CD4-positive, alpha-beta T cell (primary cell): ENCODE data around the gene CRACR2A. TPM values are rescaled to one million over a fixed set of nuclear protein-coding genes. Genes with fewer than 3 reads are reported as not detected.

ENCODE experiments used
- ATAC-seq: fragments of 200-7000 bp; cut with Tn5 transposase; one replicate; pipeline ENCODE4 v1.10.0; 2022; ENCODE audit warnings: mild to moderate bottlenecking; ENCODE audit not compliant: poor library complexity
- CTCF ChIA-PET: fragments of 350-600 bp; sonication (Branson Sonifier 250); formaldehyde crosslinking; loops from one replicate; lab custom pipeline; 2021; ENCODE audit warnings: antibody characterized with exemption, inconsistent platforms; lab: Charles Lee
- POLR2A ChIA-PET: fragments of 350-600 bp; sonication (Branson Sonifier 250); formaldehyde crosslinking; loops from one replicate; lab custom pipeline; 2021; ENCODE audit warnings: antibody characterized with exemption, inconsistent platforms; lab: Charles Lee
- DNase-seq, 14 experiments: peaks; one replicate each; pipeline ENCODE4 v3.0.0-alpha.2; 2013 to 2020; ENCODE audit warnings: mixed read lengths in 2 of 14
- H3K27ac ChIP-seq, 2 donors: one replicate each; pipeline versions ENCODE4 v1.5.1 to v1.7.0; 2013; ENCODE audit warnings: low read length in 2 of 2, low read depth in 1 of 2, mild to moderate bottlenecking in 1 of 2
- H3K27me3 ChIP-seq, 2 experiments: 1 replicate in 1 of 2; 2 replicates in 1 of 2; pipeline versions ENCODE4 v1.6.1 to v1.7.0; 2013; ENCODE audit warnings: low read length in 2 of 2, control low read depth in 1 of 2, mild to moderate bottlenecking in 1 of 2, moderate library complexity in 1 of 2; ENCODE audit not compliant: insufficient read depth in 2 of 2, control insufficient read depth in 1 of 2
- H3K36me3 ChIP-seq: one replicate; pipeline ENCODE4 v1.6.1; 2013; ENCODE audit warnings: low read length, control low read depth; ENCODE audit not compliant: insufficient read depth
- H3K4me1 ChIP-seq: one replicate; pipeline ENCODE4 v1.6.1; 2013; ENCODE audit warnings: low read length, control low read depth; ENCODE audit not compliant: insufficient read depth
- H3K4me3 ChIP-seq: one replicate; pipeline ENCODE4 v1.5.1; 2013; ENCODE audit warnings: mild to moderate bottlenecking, low read length, moderate library complexity
- H3K9me3 ChIP-seq, 2 experiments: 1 replicate in 1 of 2; 2 replicates in 1 of 2; pipeline versions ENCODE4 v1.6.1 to v1.7.0; 2013; ENCODE audit warnings: low read length in 2 of 2, mild to moderate bottlenecking in 2 of 2, control low read depth in 1 of 2, moderate library complexity in 1 of 2; ENCODE audit not compliant: control insufficient read depth in 1 of 2, insufficient read depth in 1 of 2
- H3K27ac Mint-ChIP-seq: one replicate; pipeline ENCODE4 v1.8.0; 2020; ENCODE audit warnings: mixed read lengths
- H3K27me3 Mint-ChIP-seq: one replicate; pipeline ENCODE4 v1.8.0; 2021; ENCODE audit warnings: mixed read lengths
- H3K36me3 Mint-ChIP-seq: one replicate; pipeline ENCODE4 v1.8.0; 2021; ENCODE audit warnings: low read depth, mixed read lengths
- H3K4me1 Mint-ChIP-seq: one replicate; pipeline ENCODE4 v1.8.0; 2021; ENCODE audit warnings: low read depth, mixed read lengths
- H3K4me3 Mint-ChIP-seq: one replicate; pipeline ENCODE4 v1.8.0; 2020; ENCODE audit warnings: mild to moderate bottlenecking, mixed read lengths
- H3K9me3 Mint-ChIP-seq: one replicate; pipeline ENCODE4 v1.8.0; 2020; ENCODE audit warnings: mixed read lengths
- intact Hi-C, 2 experiments: fragments of 100-400 bp; cut with DNase I in 1 of 2; cut with micrococcal nuclease in 1 of 2; formaldehyde crosslinking; loops; one replicate each; pipeline versions ENCODE4 v1.15.1 to v1.9.0; 2023 to 2025; cut with DNase I, micrococcal nuclease
- total RNA-seq, 174 experiments: library from RNA in 2 of 174; stranded (reverse) in 2 of 174; gene quantifications; one replicate each; pipeline ENCODE4 v1.2.3 and lab custom pipeline; 2021 to 2026
- TF ChIP-seq, protein P1 (sequence below): fragments of 200-600 bp; IDR thresholded peaks from one replicate; pipeline ENCODE4 v1.8.0; 2022; ENCODE audit warnings: antibody characterized with exemption, mild to moderate bottlenecking

Gene CRACR2A
- total RNA-seq, 2 experiments from 2014 or later = 23.5 to 27.5 TPM

GRCh38 chr12:3602488-3602887 lies 150.4 kb downstream of the CRACR2A start:
- TF ChIP-seq, protein P1, sequence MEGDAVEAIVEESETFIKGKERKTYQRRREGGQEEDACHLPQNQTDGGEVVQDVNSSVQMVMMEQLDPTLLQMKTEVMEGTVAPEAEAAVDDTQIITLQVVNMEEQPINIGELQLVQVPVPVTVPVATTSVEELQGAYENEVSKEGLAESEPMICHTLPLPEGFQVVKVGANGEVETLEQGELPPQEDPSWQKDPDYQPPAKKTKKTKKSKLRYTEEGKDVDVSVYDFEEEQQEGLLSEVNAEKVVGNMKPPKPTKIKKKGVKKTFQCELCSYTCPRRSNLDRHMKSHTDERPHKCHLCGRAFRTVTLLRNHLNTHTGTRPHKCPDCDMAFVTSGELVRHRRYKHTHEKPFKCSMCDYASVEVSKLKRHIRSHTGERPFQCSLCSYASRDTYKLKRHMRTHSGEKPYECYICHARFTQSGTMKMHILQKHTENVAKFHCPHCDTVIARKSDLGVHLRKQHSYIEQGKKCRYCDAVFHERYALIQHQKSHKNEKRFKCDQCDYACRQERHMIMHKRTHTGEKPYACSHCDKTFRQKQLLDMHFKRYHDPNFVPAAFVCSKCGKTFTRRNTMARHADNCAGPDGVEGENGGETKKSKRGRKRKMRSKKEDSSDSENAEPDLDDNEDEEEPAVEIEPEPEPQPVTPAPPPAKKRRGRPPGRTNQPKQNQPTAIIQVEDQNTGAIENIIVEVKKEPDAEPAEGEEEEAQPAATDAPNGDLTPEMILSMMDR = no peak
- Mint-ChIP-seq H3K27ac (no peak overlapping the region), H3K4me1 (no peaks in the 10 kb centered on the region), H3K9me3 (no peaks in the 10 kb centered on the region), H3K27me3 (no peaks in the 10 kb centered on the region), H3K36me3 (peaks cover 7% of the 10 kb centered on the region), H3K4me3 (no peak overlapping the region)
- no peak overlapping the region for H3K27ac ChIP-seq
- ChIA-PET CTCF (no interaction called here), POLR2A (no interaction called here)
- no peak overlapping the region for H3K4me3 ChIP-seq
- ATAC-seq (no peak), DNase-seq (no peak)
- intact Hi-C loops = no loop called here
- H3K4me1 ChIP-seq = no peaks in the 10 kb centered on the region
- no peaks in the 10 kb centered on the region for H3K9me3 ChIP-seq
- H3K36me3 ChIP-seq = peaks cover under 1% of the 10 kb centered on the region
- H3K27me3 ChIP-seq = no peaks in the 10 kb centered on the region

GRCh38 chr12:3601461-3602150 lies 151.3 kb downstream of the CRACR2A start:
- Mint-ChIP-seq H3K4me3 (no peak overlapping the region), H3K27me3 (no peaks in the 10 kb centered on the region), H3K36me3 (no peaks in the 10 kb centered on the region), H3K9me3 (no peaks in the 10 kb centered on the region), H3K27ac (no peak overlapping the region), H3K4me1 (no peaks in the 10 kb centered on the region)
- intact Hi-C loops = no loop called here
- Histone ChIP-seq H3K9me3 (no peaks in the 10 kb centered on the region), H3K36me3 (no peaks in the 10 kb centered on the region), H3K27me3 (no peaks in the 10 kb centered on the region), H3K4me3 (no peak overlapping the region), H3K27ac (no peak overlapping the region), H3K4me1 (no peaks in the 10 kb centered on the region)
- ATAC-seq = no peak
- CTCF ChIA-PET = no interaction called here
- TF ChIP-seq, protein P1 = no peak
- DNase-seq = no peak
- POLR2A ChIA-PET = no interaction called here

DNA sequence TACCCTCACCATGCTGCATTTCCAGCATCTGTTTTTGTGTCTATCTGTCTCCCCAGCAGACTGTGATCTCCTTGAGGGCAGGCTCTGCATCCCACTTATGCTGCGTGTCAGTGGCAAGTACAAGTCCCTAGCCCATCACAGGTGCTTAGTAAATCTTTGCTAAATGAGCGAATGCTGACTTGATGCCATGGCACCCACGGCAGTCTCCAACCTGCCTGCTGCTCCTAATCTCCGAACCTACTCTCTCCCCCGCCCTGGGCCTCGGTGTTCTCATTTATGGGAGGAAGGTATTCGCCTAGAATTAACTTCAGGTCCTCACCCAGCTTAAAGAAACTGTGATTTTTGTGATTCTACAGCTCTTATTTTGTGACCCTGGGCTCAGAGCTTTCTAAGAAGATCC lies 152.0 kb downstream of the CRACR2A start:
- Mint-ChIP-seq H3K36me3 (no peaks in the 10 kb centered on the region), H3K27me3 (no peaks in the 10 kb centered on the region), H3K4me3 (no peak overlapping the region), H3K4me1 (no peaks in the 10 kb centered on the region), H3K27ac (no peak overlapping the region), H3K9me3 (no peaks in the 10 kb centered on the region)
- Histone ChIP-seq H3K4me3 (no peak overlapping the region), H3K9me3 (no peaks in the 10 kb centered on the region), H3K36me3 (no peaks in the 10 kb centered on the region), H3K27me3 (no peaks in the 10 kb centered on the region), H3K27ac (no peak overlapping the region), H3K4me1 (no peaks in the 10 kb centered on the region)
- DNase-seq (no peak), ATAC-seq (no peak)
- TF ChIP-seq, protein P1 = no peak
- ChIA-PET POLR2A (no interaction called here), CTCF (no interaction called here)
- intact Hi-C loops = no loop called here
